Urinary bladder (tissue), 4 donors: ENCODE results near the gene MAP2K5. TPM values are rescaled to one million over a fixed set of nuclear protein-coding genes. Genes with fewer than 3 reads are reported as not detected.

ENCODE experiments used
- DNase-seq: peaks from one replicate; pipeline ENCODE4 v3.0.0-alpha.2; 2015; ENCODE audit errors: extremely low spot score
- H3K27ac ChIP-seq: one replicate; pipeline ENCODE4 v1.5.1; 2013; ENCODE audit warnings: low read depth, mild to moderate bottlenecking, moderate library complexity
- H3K36me3 ChIP-seq: one replicate; pipeline ENCODE4 v1.6.1; 2013; ENCODE audit warnings: mild to moderate bottlenecking, moderate library complexity; ENCODE audit not compliant: insufficient read depth
- H3K4me1 ChIP-seq: one replicate; pipeline ENCODE4 v1.6.1; 2013; ENCODE audit warnings: mild to moderate bottlenecking, moderate library complexity; ENCODE audit not compliant: insufficient read depth
- H3K4me3 ChIP-seq: one replicate; pipeline ENCODE4 v1.5.1; 2013; ENCODE audit warnings: low read depth, low read length
- WGBS: extraction: QIAGEN DNeasy Blood & Tissue Kit; methylation state at CpG from one replicate; pipeline ENCODE4 v1.1.7; 2013; 5-methylcytosine and 5-hydroxymethylcytosine counted together
- polyA plus RNA-seq: library from polyadenylated mRNA; stranded (reverse); fragments of 200-250 nt; gene quantifications from one replicate; pipeline ENCODE4 v1.2.3, GENCODE V29; 2013
- total RNA-seq: library from RNA; depleted of rRNA; stranded (reverse); fragments of >200 nt; gene quantifications from one replicate; pipeline ENCODE4 v1.2.3, GENCODE V29; 2014
- donor health status: healthy with polysubstance abuse.
- donor health status: healthy.

MAP2K5 gene
- total and polyA plus RNA-seq, 2 donors: 15.4 to 17.3 TPM

- 76% methylated on average over 4 of the region's 4 CpGs for WGBS
- Histone ChIP-seq H3K4me1 (no peaks in the 10 kb centered on the region), H3K4me3 (no peak overlapping the region), H3K36me3 (no peaks in the 10 kb centered on the region), H3K27ac (no peak overlapping the region)
- DNase-seq: no peak
These were observed 241.7 kb downstream of the MAP2K5 start for GRCh38 chr15:67784090-67784781.

- Histone ChIP-seq H3K36me3 (no peaks in the 10 kb centered on the region), H3K27ac (no peak overlapping the region), H3K4me1 (no peaks in the 10 kb centered on the region), H3K4me3 (no peak overlapping the region)
- WGBS: 83% methylated on average over 12 of the region's 12 CpGs
- no peak for DNase-seq
These were observed 242.4 kb downstream of the MAP2K5 start for GRCh38 chr15:67784856-67785430.

GRCh38 chr15:67785431-67785830 is 242.9 kb downstream of the MAP2K5 start:
- DNase-seq: no peak
- 85% methylated on average over 5 of the region's 5 CpGs for WGBS
- H3K4me3 ChIP-seq: no peak overlapping the region

DNA sequence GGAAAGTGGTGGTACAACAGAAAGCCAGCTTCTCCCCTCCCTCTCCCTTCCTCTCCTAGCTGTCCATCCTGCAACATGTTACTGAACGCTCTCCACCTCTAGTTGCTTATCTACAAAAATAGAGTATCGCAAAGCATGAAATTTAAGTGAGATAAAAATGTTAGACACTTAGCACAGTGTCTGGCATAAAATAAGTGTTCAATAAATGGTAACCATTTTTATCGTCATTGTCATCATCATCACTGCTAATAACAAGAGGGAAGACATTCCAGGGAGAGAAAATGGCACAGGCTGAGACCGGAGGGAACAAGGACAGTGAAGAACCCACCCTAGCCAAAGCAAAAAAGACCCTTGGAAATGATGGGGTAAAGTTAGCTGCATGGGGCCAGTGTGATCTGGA is 244.1 kb downstream of the MAP2K5 start:
- no peak overlapping the region for H3K27ac ChIP-seq
- no peak for DNase-seq
- no peaks in the 10 kb centered on the region for H3K36me3 ChIP-seq
- H3K4me1 ChIP-seq: no peaks in the 10 kb centered on the region
- 96% methylated on average over 4 of the region's 4 CpGs for WGBS
- H3K4me3 ChIP-seq: no peak overlapping the region

More at GRCh38 chr15:67785431-67785830, 242.9 kb downstream of the MAP2K5 start:
- H3K4me1 ChIP-seq: no peaks in the 10 kb centered on the region
- no peaks in the 10 kb centered on the region for H3K36me3 ChIP-seq
- no peak overlapping the region for H3K27ac ChIP-seq

DNA sequence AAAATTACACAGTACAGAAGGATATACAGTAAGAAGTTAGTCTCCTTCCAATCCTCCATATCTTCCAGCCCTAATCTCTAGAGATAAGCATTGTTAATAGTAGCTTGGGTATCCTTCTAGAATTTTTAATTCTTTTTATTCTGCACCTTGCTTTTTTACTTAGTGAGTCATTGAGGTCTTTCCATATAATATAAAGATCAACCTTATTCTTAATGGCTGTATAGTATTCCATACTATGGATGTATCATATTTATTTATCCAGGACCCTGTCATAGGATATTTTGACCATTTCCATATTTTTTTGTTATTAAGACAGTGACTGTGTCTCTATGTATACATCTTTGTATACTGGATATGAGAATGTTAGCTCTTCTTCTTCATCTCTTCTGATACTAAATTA is 246.5 kb downstream of the MAP2K5 start:
- no peak overlapping the region for H3K27ac ChIP-seq
- no peaks in the 10 kb centered on the region for H3K36me3 ChIP-seq
- H3K4me1 ChIP-seq: no peaks in the 10 kb centered on the region
- DNase-seq: no peak
- H3K4me3 ChIP-seq: no peak overlapping the region

DNA sequence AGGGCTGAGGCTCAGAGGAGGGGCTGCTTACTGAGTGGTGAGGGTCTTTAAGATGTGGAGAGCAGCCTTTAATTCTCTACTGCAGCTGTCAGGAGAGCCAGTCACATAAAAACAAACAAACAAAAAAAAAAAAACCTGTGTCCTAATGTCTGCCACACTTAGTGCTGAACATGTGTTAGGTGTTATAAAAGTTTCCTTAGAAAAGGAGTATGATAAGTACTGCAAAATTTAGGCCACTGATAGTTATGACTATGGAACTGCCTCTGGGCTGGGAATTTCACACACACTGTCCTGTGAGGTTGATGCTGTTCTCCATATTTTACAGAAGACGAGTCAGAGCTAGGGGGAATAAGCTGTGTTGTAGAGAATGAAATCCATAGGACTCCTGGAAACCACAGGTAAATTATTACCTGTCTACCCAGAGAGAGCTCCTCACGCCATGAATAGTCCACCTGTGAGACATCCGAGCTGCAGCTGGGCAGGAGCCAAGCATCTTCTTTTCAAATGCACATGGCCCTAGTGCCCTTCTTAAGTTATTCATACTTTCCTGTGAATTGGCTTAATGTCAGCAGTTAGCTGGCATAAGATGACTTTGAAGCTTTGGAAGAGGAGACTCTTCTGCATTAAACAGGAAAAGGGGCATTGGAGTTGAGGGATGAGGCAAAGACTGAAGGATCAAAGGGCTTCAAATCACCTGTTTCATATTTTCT is 248.3 kb downstream of the MAP2K5 start:
- Histone ChIP-seq H3K27ac (no peak overlapping the region), H3K4me1 (no peaks in the 10 kb centered on the region), H3K4me3 (no peak overlapping the region), H3K36me3 (no peaks in the 10 kb centered on the region)
- DNase-seq: no peak
- WGBS: 96% methylated on average over 3 of the region's 3 CpGs

- Histone ChIP-seq H3K27ac (no peak overlapping the region), H3K36me3 (no peaks in the 10 kb centered on the region), H3K4me1 (no peaks in the 10 kb centered on the region), H3K4me3 (no peak overlapping the region)
- DNase-seq: no peak
- 63% methylated on average over 8 of the region's 8 CpGs for WGBS
These were observed 249.9 kb downstream of the MAP2K5 start for GRCh38 chr15:67792250-67792942.

- 94% methylated on average over 4 of the region's 4 CpGs for WGBS
- Histone ChIP-seq H3K4me3 (no peak overlapping the region), H3K27ac (no peak overlapping the region), H3K4me1 (no peaks in the 10 kb centered on the region), H3K36me3 (no peaks in the 10 kb centered on the region)
- no peak for DNase-seq
These were observed 252.5 kb downstream of the MAP2K5 start for GRCh38 chr15:67794832-67795574.

DNA sequence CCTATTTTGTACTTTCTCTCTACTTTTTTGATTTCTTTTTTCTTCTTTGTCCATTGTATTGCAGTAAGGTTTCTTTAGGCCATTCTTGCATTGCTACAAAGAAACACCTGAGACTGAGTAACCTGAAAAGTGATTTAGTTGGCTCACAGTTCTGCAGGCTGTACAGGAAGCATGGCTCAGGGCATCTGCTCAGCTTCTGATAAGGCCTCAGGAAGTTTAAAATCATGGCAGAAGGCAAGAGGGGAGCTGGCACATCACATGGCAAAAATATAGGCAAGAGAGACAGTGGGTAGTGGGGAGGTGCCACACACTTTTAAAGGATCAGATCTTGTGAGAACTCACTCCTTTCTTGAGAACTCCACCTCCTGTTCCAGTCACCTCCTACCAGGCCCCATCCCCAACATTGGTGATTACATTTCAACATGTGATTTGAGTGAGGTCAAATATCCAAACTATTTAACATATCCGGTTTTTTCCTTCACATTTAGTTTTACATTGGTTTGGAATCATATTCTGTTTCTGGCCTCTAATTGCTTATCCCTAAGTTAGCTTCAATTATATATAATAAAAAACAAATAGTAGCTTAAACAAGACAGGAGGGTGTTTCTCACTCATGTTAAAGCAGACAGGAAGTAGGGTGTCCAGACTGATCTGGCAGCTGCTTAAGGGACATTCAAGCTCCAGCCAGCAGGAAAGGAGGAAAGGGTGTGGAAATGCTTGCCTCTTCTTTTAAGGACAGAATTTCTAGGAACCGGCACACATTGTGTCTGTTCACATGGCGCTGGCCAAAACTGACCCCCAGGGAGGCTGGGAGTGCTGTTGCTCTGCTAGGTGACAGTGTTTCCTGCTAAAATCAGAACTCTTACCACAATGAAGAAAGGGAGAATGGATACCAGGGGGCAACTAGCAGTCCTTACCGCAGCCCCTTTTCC is 254.0 kb downstream of the MAP2K5 start:
- Histone ChIP-seq H3K4me3 (no peak overlapping the region), H3K4me1 (no peaks in the 10 kb centered on the region), H3K36me3 (no peaks in the 10 kb centered on the region), H3K27ac (no peak overlapping the region)
- DNase-seq: no peak
- WGBS: 70% methylated on average over 4 of the region's 4 CpGs

GRCh38 chr15:67799801-67800205 is 257.3 kb downstream of the MAP2K5 start:
- no peak overlapping the region for H3K27ac ChIP-seq
- no peaks in the 10 kb centered on the region for H3K36me3 ChIP-seq
- H3K4me1 ChIP-seq: no peaks in the 10 kb centered on the region
- H3K4me3 ChIP-seq: no peak overlapping the region
- DNase-seq: no peak
- 53% methylated on average over 6 of the region's 6 CpGs for WGBS

- H3K27ac ChIP-seq: no peak overlapping the region
These were observed 258.6 kb downstream of the MAP2K5 start for GRCh38 chr15:67801142-67801541.

More at GRCh38 chr15:67801142-67801541, 258.6 kb downstream of the MAP2K5 start:
- Histone ChIP-seq H3K4me3 (no peak overlapping the region), H3K36me3 (no peaks in the 10 kb centered on the region), H3K4me1 (no peaks in the 10 kb centered on the region)
- 93% methylated on average over 2 of the region's 2 CpGs for WGBS
- no peak for DNase-seq
